GM19397 (cell line): ENCODE data around the gene TUBD1.
"Not testable (repeated sequence)": the region's sequence is repeated elsewhere in the genome, so short reads cannot be mapped to it uniquely, and the experiment has no call there.

Experiments
- ATAC-seq: cut with Tn5 transposase; IDR thresholded peaks from one replicate; pipeline ENCODE4 v1.9.1; 2021; ENCODE audit warnings: mild to moderate bottlenecking, moderate library complexity; ENCODE audit not compliant: unreplicated experiment

The TUBD1 gene

DNA sequence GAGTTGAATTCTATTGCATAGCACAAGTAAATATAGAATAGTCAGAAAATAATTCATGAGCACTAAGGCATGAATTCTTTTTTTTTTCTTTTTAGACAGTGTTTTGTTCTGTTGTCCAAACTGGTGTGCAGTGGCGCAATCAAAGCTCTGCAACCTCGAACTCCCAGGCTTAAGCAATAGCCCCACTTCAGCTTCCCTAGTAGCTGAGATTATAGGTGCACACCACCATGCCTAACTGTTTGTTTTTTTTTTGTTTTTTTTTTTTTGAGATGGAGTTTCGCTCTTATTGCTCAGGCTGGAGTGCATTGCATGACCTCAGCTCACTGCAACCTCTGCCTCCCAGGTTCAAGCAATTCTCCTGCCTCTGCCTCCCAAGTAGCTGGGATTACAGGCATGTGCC, 16.6 kb downstream of the TUBD1 start:
- no peak for ATAC-seq

GRCh38 chr17:59874376-59874775, 18.4 kb downstream of the TUBD1 start:
- ATAC-seq, result no peak

GRCh38 chr17:59873414-59873813, 19.3 kb downstream of the TUBD1 start:
- ATAC-seq, result not testable (repeated sequence)

DNA sequence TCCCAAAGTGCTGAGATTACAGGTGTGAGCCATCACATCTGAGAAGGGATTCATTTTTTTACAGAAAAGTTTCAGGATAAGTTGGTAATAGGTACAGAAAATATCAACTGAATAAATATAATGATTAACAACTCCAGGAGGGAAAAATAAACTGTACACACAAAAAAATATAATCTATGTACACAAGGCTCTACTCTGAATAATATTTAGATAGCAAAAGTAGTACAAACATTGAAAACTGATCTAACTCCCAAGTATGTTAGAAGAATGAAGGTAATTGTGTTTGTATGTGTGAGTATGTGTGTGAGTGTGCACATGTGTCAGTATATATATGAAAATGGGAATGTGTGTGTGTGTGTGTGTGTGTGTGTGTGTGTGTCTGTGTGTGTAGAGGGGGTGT, 20.4 kb downstream of the TUBD1 start:
- ATAC-seq, result no peak

DNA sequence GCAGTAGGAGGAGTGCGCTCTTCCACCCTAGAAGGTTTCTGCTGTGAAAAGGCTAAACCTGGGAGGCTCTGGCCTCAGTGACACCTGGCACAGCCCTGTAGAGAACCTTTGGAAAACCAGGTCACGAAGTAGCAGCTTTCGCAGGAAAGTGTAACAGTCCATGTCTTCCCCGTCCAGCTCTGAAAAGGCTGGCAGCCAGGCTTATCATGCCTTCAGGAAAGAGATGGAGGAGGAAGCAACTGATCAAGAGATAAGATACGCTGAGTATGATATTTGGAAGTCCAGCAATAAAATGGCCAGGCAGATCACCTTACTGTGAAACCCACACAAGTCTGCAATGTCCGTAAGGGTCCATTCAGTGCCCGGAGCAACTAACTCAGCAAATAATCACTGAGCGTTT, 22.3 kb downstream of the TUBD1 start:
- ATAC-seq, result no peak

GRCh38 chr17:59869941-59870218, 22.9 kb downstream of the TUBD1 start:
- ATAC-seq, result no peak

- no peak for ATAC-seq
Measured at GRCh38 chr17:59863616-59864015, 29.1 kb downstream of the TUBD1 start.

DNA sequence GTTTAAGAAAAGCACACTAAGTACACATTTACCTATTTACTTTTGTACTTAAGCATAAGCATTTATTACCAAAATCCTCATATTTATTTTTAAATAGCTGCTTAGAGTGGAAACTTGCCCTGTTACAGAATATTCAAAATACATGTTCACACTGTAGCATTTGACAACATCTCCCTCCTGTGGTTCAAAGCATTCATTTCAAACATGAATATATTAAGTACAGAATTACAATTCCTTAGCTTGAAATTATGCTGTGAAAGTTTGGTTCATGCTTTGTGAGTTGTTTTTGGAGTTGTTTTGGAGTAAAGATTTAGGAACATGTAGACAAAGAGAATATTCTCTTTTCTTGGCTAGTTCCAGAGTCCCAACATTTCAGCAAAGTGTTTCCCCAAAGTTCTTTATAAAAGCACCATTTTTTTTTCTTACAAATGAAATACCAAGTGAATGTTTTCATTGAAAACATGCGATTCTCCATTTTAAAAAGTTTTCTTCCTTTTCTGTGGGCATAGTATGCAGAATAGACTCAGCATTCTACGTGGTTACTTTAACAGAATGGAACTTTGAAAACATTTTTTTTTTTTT, 33.2 kb downstream of the TUBD1 start:
- ATAC-seq, result no peak

DNA sequence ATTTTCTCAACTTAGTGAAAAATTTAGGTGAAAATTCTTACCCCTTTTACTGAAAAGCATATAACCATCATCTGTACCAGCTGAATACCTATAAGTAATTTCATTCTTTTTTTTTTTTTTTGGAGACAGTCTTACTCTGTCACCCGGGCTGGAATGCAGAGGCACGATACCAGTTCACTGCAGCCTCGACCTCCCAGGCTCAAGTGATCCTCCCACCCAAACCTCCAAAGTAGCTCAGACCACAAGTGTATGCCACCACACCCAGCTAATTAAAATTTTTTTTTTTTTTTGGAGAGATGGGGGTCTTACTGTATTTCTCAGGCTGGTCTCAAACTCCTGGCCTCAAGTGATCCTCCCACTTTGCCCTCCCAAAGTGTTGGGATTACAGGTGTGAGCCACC, 33.8 kb downstream of the TUBD1 start:
- no peak for ATAC-seq

DNA sequence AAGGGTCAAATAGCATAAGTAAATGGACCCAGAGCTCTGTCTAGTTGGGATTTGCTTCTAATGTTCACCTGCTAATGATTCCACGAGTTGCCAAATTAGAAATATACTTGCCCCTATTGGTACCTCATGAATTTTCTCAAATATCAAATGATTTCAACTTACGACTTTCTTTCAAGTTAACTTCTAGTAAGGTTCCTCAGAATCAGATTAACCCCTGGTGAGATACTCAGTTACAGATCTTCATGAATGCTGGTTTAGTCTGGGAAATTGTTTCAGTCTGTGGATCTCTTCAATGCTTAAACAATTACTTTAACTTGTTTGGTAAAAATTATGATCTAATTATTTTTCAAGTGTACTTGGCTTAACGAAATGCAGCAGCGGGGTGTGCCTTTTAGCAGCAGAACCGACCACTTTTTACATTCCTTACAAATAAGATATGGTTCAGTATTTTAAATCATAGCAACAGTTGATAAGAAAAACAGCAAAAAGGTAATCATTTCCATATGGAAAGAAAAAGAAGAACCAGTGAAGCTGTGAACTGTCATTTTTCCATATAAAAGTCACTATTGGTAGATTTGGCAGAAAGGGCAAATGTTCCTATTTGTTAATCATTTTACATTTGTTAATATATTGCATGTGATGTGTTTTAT, 34.5 kb downstream of the TUBD1 start:
- ATAC-seq, result no peak

- no peak for ATAC-seq
Measured at GRCh38 chr17:59856859-59857794, 35.6 kb downstream of the TUBD1 start.

GRCh38 chr17:59853919-59854729, 38.6 kb downstream of the TUBD1 start:
- ATAC-seq, result not testable (repeated sequence)

DNA sequence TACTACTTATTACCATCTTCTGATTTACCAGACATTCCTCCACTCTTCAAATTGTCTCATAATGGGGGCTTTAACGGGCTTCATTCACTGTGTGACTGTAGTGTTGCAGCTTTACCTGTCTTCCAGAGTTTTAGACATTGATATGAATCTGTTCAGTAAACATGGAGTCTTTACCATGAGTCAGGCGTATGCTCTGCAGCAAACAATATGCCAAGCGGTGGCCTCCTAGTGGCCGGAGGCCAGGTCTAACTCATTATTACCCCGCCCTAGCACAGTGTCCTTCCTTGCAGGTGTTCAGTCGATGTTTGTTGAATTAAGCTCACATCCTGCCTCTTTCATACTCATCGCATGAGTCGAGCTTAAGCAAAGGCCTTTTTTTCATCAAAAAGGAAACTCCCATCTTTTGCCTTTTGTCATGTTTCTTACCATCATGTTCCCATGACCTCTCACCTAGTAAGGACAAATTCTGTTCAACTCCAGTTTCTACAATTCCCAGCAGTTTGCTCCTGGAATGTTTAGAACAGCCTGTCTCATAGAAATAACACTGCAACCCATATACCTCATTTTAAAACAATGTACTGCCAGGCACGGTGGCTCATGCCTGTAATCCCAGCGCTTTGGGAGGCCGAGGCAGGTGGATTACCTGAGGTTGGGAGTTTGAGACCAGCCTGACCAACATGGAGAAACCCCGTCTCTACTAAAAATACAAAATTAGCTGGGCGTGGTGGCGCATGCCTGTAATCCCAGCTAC, 39.4 kb downstream of the TUBD1 start:
- ATAC-seq, result peak; percentile 50

- ATAC-seq, result not testable (repeated sequence)
Measured at GRCh38 chr17:59852847-59853167, 39.9 kb downstream of the TUBD1 start.

DNA sequence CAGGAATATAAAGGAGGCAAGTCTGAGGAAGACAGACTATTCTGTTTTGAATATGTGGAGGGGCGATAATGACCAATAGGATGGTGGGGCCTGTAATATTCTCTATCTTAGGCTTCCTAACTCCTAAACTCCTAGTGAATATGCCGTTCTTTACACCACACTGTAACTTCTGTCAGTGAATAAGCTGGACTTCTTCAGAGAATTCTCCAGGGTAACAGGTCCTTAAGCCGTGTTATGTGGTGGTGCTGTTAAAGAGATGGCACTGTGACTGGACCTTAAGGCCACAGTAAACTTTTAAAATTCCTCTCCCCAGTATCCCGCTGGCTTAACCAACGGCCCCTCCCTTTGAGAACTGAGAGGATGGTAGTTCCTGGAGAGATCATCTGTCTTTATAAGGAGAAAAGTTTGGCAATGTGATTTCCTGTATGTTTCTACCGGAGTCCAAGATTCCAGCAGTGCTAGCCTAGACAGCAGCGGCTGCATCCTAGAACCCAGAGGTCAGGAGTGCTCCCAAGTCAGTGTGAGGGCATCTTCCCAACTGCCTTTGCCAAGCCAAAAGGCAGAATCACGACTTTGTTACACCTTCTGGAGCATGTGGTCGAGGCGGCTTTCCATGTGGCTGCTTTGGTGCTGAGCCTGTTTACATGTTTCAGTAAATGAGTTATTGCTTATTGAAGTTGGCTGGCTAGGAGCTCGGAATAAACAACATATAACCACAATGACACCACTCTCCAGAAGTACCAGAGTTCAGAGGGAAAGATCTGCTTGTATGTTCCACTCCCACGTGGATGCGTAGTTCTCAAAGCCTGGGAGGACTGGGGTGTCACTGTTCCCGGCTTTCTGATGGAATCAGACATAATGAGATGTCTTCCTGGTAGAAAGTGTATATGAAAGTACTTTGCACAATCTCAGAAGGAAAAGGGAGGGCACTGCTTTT, 41.0 kb downstream of the TUBD1 start:
- no peak for ATAC-seq

- ATAC-seq, result not testable (repeated sequence)
Measured at GRCh38 chr17:59850311-59850710, 42.4 kb downstream of the TUBD1 start.

- peak; percentile 51 for ATAC-seq
Measured at GRCh38 chr17:59848778-59849177, 44.0 kb downstream of the TUBD1 start.

- ATAC-seq, result no peak
Measured at GRCh38 chr17:59848385-59848668, 44.4 kb downstream of the TUBD1 start.

- no peak for ATAC-seq
Measured at GRCh38 chr17:59846394-59847165, 46.2 kb downstream of the TUBD1 start.
